Measurements from ENCODE around the gene OR2H2. TPM values are rescaled to one million over a fixed set of nuclear protein-coding genes. Genes with fewer than 3 reads are reported as not detected.

Gene OR2H2
- total and polyA plus RNA-seq, 2 donors (not counting 1 experiment from before 2014, with no cell fraction given): not detected

DNA sequence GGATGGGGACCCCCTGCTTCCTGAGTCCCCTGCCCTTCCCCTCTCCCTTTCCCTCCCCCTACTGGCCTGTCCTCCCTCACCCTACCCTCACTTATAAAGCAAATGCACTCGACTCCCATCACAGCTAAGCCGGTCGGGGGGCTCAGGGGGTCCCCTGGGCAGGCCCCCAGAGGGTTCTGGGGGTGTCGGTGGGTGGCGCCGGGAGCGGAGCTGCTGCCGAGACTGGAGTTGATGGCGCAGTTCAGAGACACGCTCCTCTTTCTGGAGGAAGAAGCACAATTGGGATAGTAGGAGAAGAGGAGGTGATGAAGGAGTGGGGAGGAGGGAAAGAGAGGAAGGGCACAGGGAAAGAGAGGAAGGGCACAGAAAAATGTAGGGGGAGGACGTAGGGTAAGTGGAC, 18.5 kb downstream of the OR2H2 start:
- Histone ChIP-seq H3K4me3 (ENCODE audit: control extremely low read depth in 1 of 5, extremely low read depth in 1 of 5, insufficient read depth in 1 of 5, low read depth in 2 of 5, low read length in 4 of 5) (no peak overlapping the region), H3K27me3 (replicated peaks in 1 of 4; ENCODE audit: control extremely low read depth in 1 of 4, control insufficient read depth in 3 of 4, insufficient read depth in 4 of 4, low read length in 3 of 4) (no peaks in the 10 kb centered on the region), H3K36me3 (replicated peaks in 1 of 2; ENCODE audit: control extremely low read depth in 1 of 2, control insufficient read depth in 1 of 2, extremely low read depth in 1 of 2, insufficient read depth in 2 of 2, low read length in 1 of 2) (peaks cover 0 to 53% of the 10 kb centered on the region in 2 experiments), H3K27ac (ENCODE audit: low read length in 2 of 2) (no peak overlapping the region), H3K79me2 (ENCODE audit: control insufficient read depth, insufficient read depth, low read length) (no peaks in the 10 kb centered on the region), H3K9me3 (ENCODE audit: control extremely low read depth in 1 of 3, control insufficient read depth in 2 of 3, insufficient read depth in 1 of 3, low read length in 2 of 3) (no peaks in the 10 kb centered on the region), H3K4me1 (ENCODE audit: control insufficient read depth in 2 of 2, insufficient read depth in 2 of 2, low read length in 2 of 2) (no peaks in the 10 kb centered on the region), H4K20me1 (ENCODE audit: control insufficient read depth, insufficient read depth, low read length, poor library complexity, severe bottlenecking) (no peaks in the 10 kb centered on the region), H3K4me2 (replicated peaks; ENCODE audit: low read depth, low read length, poor library complexity, severe bottlenecking) (no peak overlapping the region), H2AFZ (ENCODE audit: insufficient read depth, low read depth, low read length, poor library complexity, severe bottlenecking) (no peak overlapping the region), H3K9ac (ENCODE audit: low read length) (no peak overlapping the region)
- no peak for TF ChIP-seq EZH2 (IDR thresholded peaks at IDR 0.05; ENCODE audit: borderline replicate concordance, insufficient read depth, low read depth, low read length, poor library complexity, severe bottlenecking)
- TF ChIP-seq, protein P1, sequence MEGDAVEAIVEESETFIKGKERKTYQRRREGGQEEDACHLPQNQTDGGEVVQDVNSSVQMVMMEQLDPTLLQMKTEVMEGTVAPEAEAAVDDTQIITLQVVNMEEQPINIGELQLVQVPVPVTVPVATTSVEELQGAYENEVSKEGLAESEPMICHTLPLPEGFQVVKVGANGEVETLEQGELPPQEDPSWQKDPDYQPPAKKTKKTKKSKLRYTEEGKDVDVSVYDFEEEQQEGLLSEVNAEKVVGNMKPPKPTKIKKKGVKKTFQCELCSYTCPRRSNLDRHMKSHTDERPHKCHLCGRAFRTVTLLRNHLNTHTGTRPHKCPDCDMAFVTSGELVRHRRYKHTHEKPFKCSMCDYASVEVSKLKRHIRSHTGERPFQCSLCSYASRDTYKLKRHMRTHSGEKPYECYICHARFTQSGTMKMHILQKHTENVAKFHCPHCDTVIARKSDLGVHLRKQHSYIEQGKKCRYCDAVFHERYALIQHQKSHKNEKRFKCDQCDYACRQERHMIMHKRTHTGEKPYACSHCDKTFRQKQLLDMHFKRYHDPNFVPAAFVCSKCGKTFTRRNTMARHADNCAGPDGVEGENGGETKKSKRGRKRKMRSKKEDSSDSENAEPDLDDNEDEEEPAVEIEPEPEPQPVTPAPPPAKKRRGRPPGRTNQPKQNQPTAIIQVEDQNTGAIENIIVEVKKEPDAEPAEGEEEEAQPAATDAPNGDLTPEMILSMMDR (IDR thresholded peaks at IDR 0.05): no peak
- Mint-ChIP-seq H3K4me3 (no peak overlapping the region), H3K27ac (no peak overlapping the region), H3K27me3 (no peaks in the 10 kb centered on the region), H3K9me3 (ENCODE audit: insufficient read depth) (no peaks in the 10 kb centered on the region), H3K4me1 (no peaks in the 10 kb centered on the region)
- intact Hi-C loops (cut with micrococcal nuclease): no loop called here
- DNase-seq (no peak), ATAC-seq (ENCODE audit: low read depth) (no peak)
- WGBS (ENCODE audit: insufficient coverage): 93% methylated on average over 11 of the region's 11 CpGs
- POLR2A ChIA-PET: no interaction called here
- CTCF ChIA-PET: interaction anchor here (1.2 to 1.7 kb wide), 2 partner anchors 16 to 50 kb away, joined by 3 to 6 read pairs; no protein-coding TSS in a partner anchor

DNA sequence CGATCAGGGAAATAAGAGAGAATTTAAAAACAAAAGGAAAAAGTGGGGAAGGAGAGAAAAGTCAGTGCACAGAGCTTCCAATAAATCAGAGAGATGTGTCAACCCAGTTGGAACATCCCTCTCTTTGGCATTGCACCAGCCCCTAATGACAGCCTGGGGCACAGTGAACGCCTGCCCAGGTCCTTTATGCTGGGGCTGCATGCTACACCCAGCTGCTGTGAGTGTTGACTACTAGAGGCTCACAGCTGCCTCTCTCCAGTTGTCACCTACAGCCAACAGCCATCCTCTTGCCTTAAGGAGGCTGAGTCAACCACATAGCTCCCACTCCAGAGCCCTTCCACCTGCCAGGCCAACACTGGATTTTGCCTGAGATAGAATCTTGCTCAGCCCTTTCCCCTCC, 19.0 kb downstream of the OR2H2 start:
- ATAC-seq (ENCODE audit: low read depth): no peak
- no peaks in the 10 kb centered on the region for H3K4me1 Mint-ChIP-seq
- Histone ChIP-seq H3K27ac (ENCODE audit: low read length in 2 of 2) (no peak overlapping the region), H3K4me3 (ENCODE audit: control extremely low read depth in 1 of 5, extremely low read depth in 1 of 5, insufficient read depth in 1 of 5, low read depth in 2 of 5, low read length in 4 of 5) (no peak overlapping the region), H3K27me3 (replicated peaks in 1 of 4; ENCODE audit: control extremely low read depth in 1 of 4, control insufficient read depth in 3 of 4, insufficient read depth in 4 of 4, low read length in 3 of 4) (no peaks in the 10 kb centered on the region), H3K79me2 (ENCODE audit: control insufficient read depth, insufficient read depth, low read length) (no peaks in the 10 kb centered on the region), H4K20me1 (ENCODE audit: control insufficient read depth, insufficient read depth, low read length, poor library complexity, severe bottlenecking) (no peaks in the 10 kb centered on the region), H3K9ac (ENCODE audit: low read length) (no peak overlapping the region), H3K4me2 (replicated peaks; ENCODE audit: low read depth, low read length, poor library complexity, severe bottlenecking) (no peak overlapping the region), H3K9me3 (ENCODE audit: control extremely low read depth in 1 of 3, control insufficient read depth in 2 of 3, insufficient read depth in 1 of 3, low read length in 2 of 3) (no peaks in the 10 kb centered on the region), H2AFZ (ENCODE audit: insufficient read depth, low read depth, low read length, poor library complexity, severe bottlenecking) (no peak overlapping the region), H3K36me3 (replicated peaks in 1 of 2; ENCODE audit: control extremely low read depth in 1 of 2, control insufficient read depth in 1 of 2, extremely low read depth in 1 of 2, insufficient read depth in 2 of 2, low read length in 1 of 2) (peaks cover 0 to 58% of the 10 kb centered on the region in 2 experiments), H3K4me1 (ENCODE audit: control insufficient read depth in 2 of 2, insufficient read depth in 2 of 2, low read length in 2 of 2) (no peaks in the 10 kb centered on the region)
- no peaks in the 10 kb centered on the region for H3K27me3 Mint-ChIP-seq
- ChIA-PET POLR2A (no interaction called here), CTCF (interaction anchor here (1.7 kb wide), 1 partner anchor 50 kb away, joined by 6 read pairs; no protein-coding TSS in a partner anchor)
- 100% methylated on average over 2 of the region's 2 CpGs for WGBS (ENCODE audit: insufficient coverage)
- no peak for DNase-seq
- no peaks in the 10 kb centered on the region for H3K9me3 Mint-ChIP-seq (ENCODE audit: insufficient read depth)
- intact Hi-C loops (cut with micrococcal nuclease): no loop called here
- TF ChIP-seq, protein P1 (IDR thresholded peaks at IDR 0.05): no peak
- TF ChIP-seq EZH2 (IDR thresholded peaks at IDR 0.05; ENCODE audit: borderline replicate concordance, insufficient read depth, low read depth, low read length, poor library complexity, severe bottlenecking): no peak
- H3K4me3 Mint-ChIP-seq: no peak overlapping the region
- no peak overlapping the region for H3K27ac Mint-ChIP-seq

Data from B cell (primary cell).